Breast epithelium (tissue), 3 donors: Measurements from ENCODE around the gene PTGER3.

Source experiments
- POLR2A ChIP-seq: fragments of 450-650 bp; IDR thresholded peaks from one replicate; pipeline ENCODE4 v1.6.1; 2016; ENCODE audit warnings: antibody characterized with exemption, mild to moderate bottlenecking, moderate library complexity
- TF ChIP-seq, protein P1 (sequence below), 3 donors: fragments of 450-650 bp; IDR thresholded peaks; one replicate each; pipeline ENCODE4 v1.5.1; 2016 to 2017; ENCODE audit warnings: antibody characterized with exemption in 3 of 3, mild to moderate bottlenecking in 3 of 3, moderate library complexity in 3 of 3

DNA sequence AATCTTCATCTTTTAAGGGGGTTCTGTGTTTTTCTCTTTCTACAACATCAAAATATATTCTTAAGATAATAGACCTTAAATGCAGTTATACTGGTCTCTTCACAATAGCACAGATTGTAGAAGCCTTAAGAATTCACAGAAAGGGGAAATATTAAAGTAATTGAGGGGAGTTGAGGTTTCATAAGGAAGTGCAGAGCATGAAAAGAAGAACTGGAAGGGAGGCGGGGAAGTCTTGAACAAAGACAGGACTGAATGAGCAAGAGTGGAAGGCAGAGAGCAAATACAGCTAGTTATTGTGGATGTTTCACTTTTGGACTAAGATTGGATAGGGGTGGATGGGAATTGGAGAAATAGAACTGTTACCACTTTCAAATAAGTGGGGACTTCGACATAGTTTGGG is 67.7 kb downstream of the PTGER3 start:
- TF ChIP-seq, protein P1, sequence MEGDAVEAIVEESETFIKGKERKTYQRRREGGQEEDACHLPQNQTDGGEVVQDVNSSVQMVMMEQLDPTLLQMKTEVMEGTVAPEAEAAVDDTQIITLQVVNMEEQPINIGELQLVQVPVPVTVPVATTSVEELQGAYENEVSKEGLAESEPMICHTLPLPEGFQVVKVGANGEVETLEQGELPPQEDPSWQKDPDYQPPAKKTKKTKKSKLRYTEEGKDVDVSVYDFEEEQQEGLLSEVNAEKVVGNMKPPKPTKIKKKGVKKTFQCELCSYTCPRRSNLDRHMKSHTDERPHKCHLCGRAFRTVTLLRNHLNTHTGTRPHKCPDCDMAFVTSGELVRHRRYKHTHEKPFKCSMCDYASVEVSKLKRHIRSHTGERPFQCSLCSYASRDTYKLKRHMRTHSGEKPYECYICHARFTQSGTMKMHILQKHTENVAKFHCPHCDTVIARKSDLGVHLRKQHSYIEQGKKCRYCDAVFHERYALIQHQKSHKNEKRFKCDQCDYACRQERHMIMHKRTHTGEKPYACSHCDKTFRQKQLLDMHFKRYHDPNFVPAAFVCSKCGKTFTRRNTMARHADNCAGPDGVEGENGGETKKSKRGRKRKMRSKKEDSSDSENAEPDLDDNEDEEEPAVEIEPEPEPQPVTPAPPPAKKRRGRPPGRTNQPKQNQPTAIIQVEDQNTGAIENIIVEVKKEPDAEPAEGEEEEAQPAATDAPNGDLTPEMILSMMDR (IDR thresholded peaks at IDR 0.05), result no peak
- TF ChIP-seq POLR2A, result no peak
